ENCODE measurements around the gene WDR5B. TPM values are rescaled to one million over a fixed set of nuclear protein-coding genes. Genes with fewer than 3 reads are reported as not detected.

The WDR5B gene
- total RNA-seq, 1 donor: 8.0 TPM

- no peak overlapping the region for H3K4me3 ChIP-seq (ENCODE audit: low read depth, low read length)
- no peak for TF ChIP-seq CTCF (IDR thresholded peaks at IDR 0.05; ENCODE audit: insufficient read depth, low read length)
- DNase-seq (ENCODE audit: low read depth): no peak
Measured at GRCh38 chr3:122398920-122399319, 16.9 kb downstream of the WDR5B start.

- H3K4me3 ChIP-seq (ENCODE audit: low read depth, low read length): no peak overlapping the region
- no peak for TF ChIP-seq CTCF (IDR thresholded peaks at IDR 0.05; ENCODE audit: insufficient read depth, low read length)
- peak; percentile 21 for DNase-seq (ENCODE audit: low read depth)
Measured at GRCh38 chr3:122397201-122397600, 18.7 kb downstream of the WDR5B start.

- no peak for TF ChIP-seq CTCF (IDR thresholded peaks at IDR 0.05; ENCODE audit: insufficient read depth, low read length)
- DNase-seq (ENCODE audit: low read depth): no peak
- no peak overlapping the region for H3K4me3 ChIP-seq (ENCODE audit: low read depth, low read length)
Measured at GRCh38 chr3:122396511-122396910, 19.4 kb downstream of the WDR5B start.

GRCh38 chr3:122395582-122395981, 20.3 kb downstream of the WDR5B start:
- no peak for TF ChIP-seq CTCF (IDR thresholded peaks at IDR 0.05; ENCODE audit: insufficient read depth, low read length)
- no peak for DNase-seq (ENCODE audit: low read depth)
- no peak overlapping the region for H3K4me3 ChIP-seq (ENCODE audit: low read depth, low read length)

GRCh38 chr3:122394173-122394572, 21.7 kb downstream of the WDR5B start:
- no peak overlapping the region for H3K4me3 ChIP-seq (ENCODE audit: low read depth, low read length)
- peak; percentile 11 for DNase-seq (ENCODE audit: low read depth)
- TF ChIP-seq CTCF (IDR thresholded peaks at IDR 0.05; ENCODE audit: insufficient read depth, low read length): no peak

GRCh38 chr3:122392868-122393844, 22.7 kb downstream of the WDR5B start:
- no peak overlapping the region for H3K4me3 ChIP-seq (ENCODE audit: low read depth, low read length)
- peak; percentile 72 for DNase-seq (ENCODE audit: low read depth)
- TF ChIP-seq CTCF (IDR thresholded peaks at IDR 0.05; ENCODE audit: insufficient read depth, low read length): peak; percentile 77

Data from fibroblast of the aortic adventitia (primary cell).